ENCODE data around the gene CAMK1D. TPM values are rescaled to one million over a fixed set of nuclear protein-coding genes. Genes with fewer than 3 reads are reported as not detected.

CAMK1D gene
- total and polyA plus RNA-seq, 10 of the 15 experiments (the other 5 are each of a cell fraction or from before 2014, with no cell fraction given) = 2.1 to 35.5 (median 14.7) TPM

DNA sequence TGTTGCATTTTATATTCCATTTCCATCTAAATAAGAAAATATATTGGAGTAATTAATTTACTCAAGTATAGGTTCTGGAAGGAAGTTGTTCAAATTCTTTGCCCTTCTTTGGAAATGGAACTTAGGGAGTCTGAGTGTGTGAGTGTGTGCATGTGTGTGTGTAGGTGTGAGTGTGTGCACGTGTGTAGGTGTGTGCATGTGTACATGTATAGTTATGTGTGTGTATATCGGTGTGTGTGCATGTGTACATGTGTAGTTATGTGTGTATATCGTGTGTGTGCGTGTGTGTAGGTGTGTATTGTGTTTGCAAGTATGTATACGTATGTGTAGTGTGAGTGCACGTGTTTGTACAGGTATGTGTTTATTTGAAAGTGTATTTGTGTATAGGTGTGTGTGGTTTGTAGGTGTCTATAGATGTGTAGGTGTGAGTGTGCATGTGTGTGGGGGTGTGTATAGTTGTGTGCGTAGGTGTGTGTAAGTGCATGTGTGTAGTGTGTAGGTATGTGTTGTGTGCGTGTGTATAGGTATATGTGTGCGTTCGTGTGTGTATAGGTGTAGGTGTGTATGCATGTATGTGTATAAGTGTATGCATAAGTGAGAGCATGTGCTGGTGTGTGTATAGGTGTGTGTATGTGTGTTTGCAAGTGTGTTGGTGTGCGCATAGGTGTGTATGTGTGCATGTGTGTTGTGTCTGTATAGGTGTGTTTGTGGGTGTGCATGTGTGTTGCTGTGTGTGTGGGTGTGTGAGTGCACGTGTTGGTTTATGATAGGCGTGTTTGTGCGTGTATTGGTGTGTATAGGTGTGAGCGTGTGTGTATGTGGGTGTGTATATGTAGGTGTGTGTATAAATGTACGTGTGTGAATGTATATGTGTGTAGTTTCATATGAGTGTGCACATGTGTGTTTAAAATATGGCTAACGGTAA is 266.2 kb downstream of the CAMK1D start:
- no peak for DNase-seq (ENCODE audit: low read depth, low spot score)
- Histone ChIP-seq H3K4me1 (ENCODE audit: control insufficient read depth, insufficient read depth, low read length) (peaks cover 3% of the 10 kb centered on the region; the same call in 1 of the 2 replicates), H3K4me3 (no peak overlapping the region), H3K27ac (ENCODE audit: control insufficient read depth, insufficient read depth) (no peak overlapping the region), H3K9ac (ENCODE audit: control insufficient read depth, insufficient read depth, low read length) (no peak overlapping the region), H3K27me3 (replicated peaks in 1 of 2; ENCODE audit: control insufficient read depth in 2 of 2, insufficient read depth in 2 of 2, low read length in 1 of 2) (no peaks in the 10 kb centered on the region), H3K79me2 (ENCODE audit: control insufficient read depth, insufficient read depth, low read length) (no peaks in the 10 kb centered on the region; the same call in 1 of the 2 replicates), H2AFZ (ENCODE audit: control insufficient read depth, low read depth, low read length) (no peak overlapping the region), H4K20me1 (ENCODE audit: control insufficient read depth, insufficient read depth) (no peaks in the 10 kb centered on the region), H3K4me2 (ENCODE audit: control insufficient read depth, insufficient read depth) (no peak overlapping the region), H3K36me3 (ENCODE audit: control insufficient read depth in 2 of 2, insufficient read depth in 2 of 2, low read length in 1 of 2) (no peaks in the 10 kb centered on the region), H3K9me3 (replicated peaks; ENCODE audit: control insufficient read depth, insufficient read depth, low read length) (no peaks in the 10 kb centered on the region; the same call in 2 of the 3 replicates)
- no peak for ATAC-seq
- ChIA-PET CTCF (interaction anchor here (1.0 kb wide), 1 partner anchor 41 kb away, joined by 3 read pairs; no protein-coding TSS in a partner anchor), RAD21 (ENCODE audit: unreplicated experiment) (interaction anchor here (0.6 to 2.5 kb wide), 2 partner anchors 41 to 310 kb away, joined by 5 to 7 read pairs; no protein-coding TSS in a partner anchor), SMC1A (ENCODE audit: uncharacterized antibody, unreplicated experiment) (interaction anchor here (1.0 to 1.4 kb wide), 2 partner anchors 257 to 351 kb away, joined by 3 to 4 read pairs; no protein-coding TSS in a partner anchor), POLR2A (no interaction called here)
- intact Hi-C loops (cut with micrococcal nuclease; ENCODE audit: unreplicated experiment) = no loop called here
- TF ChIP-seq LARP7 (IDR thresholded peaks at IDR 0.05) = 0 out of 2 replicates have a peak, but pooled peaks have one; percentile 43
- TF ChIP-seq NBN (IDR thresholded peaks at IDR 0.05) = 0 out of 2 replicates have a peak, but pooled peaks have one; percentile 22
- no peak for TF ChIP-seq NR2C1 (IDR thresholded peaks at IDR 0.05)
- no peak for TF ChIP-seq FOS (IDR thresholded peaks at IDR 0.05; ENCODE audit: borderline replicate concordance, extremely low read depth, insufficient read length)
- TF ChIP-seq, protein P1, sequence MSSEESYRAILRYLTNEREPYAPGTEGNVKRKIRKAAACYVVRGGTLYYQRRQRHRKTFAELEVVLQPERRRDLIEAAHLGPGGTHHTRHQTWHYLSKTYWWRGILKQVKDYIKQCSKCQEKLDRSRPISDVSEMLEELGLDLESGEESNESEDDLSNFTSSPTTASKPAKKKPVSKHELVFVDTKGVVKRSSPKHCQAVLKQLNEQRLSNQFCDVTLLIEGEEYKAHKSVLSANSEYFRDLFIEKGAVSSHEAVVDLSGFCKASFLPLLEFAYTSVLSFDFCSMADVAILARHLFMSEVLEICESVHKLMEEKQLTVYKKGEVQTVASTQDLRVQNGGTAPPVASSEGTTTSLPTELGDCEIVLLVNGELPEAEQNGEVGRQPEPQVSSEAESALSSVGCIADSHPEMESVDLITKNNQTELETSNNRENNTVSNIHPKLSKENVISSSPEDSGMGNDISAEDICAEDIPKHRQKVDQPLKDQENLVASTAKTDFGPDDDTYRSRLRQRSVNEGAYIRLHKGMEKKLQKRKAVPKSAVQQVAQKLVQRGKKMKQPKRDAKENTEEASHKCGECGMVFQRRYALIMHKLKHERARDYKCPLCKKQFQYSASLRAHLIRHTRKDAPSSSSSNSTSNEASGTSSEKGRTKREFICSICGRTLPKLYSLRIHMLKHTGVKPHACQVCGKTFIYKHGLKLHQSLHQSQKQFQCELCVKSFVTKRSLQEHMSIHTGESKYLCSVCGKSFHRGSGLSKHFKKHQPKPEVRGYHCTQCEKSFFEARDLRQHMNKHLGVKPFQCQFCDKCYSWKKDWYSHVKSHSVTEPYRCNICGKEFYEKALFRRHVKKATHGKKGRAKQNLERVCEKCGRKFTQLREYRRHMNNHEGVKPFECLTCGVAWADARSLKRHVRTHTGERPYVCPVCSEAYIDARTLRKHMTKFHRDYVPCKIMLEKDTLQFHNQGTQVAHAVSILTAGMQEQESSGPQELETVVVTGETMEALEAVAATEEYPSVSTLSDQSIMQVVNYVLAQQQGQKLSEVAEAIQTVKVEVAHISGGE (CRISPR knock-in tag; IDR thresholded peaks at IDR 0.05) = no peak
- TF ChIP-seq, protein P2, sequence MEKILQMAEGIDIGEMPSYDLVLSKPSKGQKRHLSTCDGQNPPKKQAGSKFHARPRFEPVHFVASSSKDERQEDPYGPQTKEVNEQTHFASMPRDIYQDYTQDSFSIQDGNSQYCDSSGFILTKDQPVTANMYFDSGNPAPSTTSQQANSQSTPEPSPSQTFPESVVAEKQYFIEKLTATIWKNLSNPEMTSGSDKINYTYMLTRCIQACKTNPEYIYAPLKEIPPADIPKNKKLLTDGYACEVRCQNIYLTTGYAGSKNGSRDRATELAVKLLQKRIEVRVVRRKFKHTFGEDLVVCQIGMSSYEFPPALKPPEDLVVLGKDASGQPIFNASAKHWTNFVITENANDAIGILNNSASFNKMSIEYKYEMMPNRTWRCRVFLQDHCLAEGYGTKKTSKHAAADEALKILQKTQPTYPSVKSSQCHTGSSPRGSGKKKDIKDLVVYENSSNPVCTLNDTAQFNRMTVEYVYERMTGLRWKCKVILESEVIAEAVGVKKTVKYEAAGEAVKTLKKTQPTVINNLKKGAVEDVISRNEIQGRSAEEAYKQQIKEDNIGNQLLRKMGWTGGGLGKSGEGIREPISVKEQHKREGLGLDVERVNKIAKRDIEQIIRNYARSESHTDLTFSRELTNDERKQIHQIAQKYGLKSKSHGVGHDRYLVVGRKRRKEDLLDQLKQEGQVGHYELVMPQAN (conservative IDR thresholded peaks at IDR 0.05) = no peak
- TF ChIP-seq HDAC2 (IDR thresholded peaks at IDR 0.05) = no peak
- TF ChIP-seq HDGF (IDR thresholded peaks at IDR 0.05) = peak; percentile 94
- FAIRE-seq = no peak
- BruUV-seq (replicated peaks) = TSS peak; percentile 18
- 91% methylated on average over 17 of the region's 17 CpGs for WGBS (ENCODE audit: insufficient coverage, insufficient replicate concordance, low lambda C conversion rate, missing lambda C conversion rate)
- in situ Hi-C loops (cut with MboI) = no loop called here

All from GM12878 (cell line).